GM12891 (cell line): ENCODE data around the gene EXT2.

ENCODE experiments used
- DNase-seq: peaks from one replicate; pipeline ENCODE4 v3.0.0; 2011; ENCODE audit warnings: low spot score; ENCODE audit not compliant: insufficient read length
- FAIRE-seq: peaks from 2 replicates; lab custom pipeline; 2011; peaks lifted over from hg19 to GRCh38; lab: Jason Lieb, UNC
- PAX5 ChIP-seq: IDR thresholded peaks from 2 replicates; pipeline ENCODE4 v1.6.1; 2011; ENCODE audit warnings: low read length, moderate library complexity, mild to moderate bottlenecking; ENCODE audit not compliant: insufficient read depth, severe bottlenecking
- POLR2A ChIP-seq: IDR thresholded peaks from 2 replicates; pipeline ENCODE4 v1.6.1; 2011; ENCODE audit warnings: low read depth, low read length, control low read depth
- POLR2AphosphoS5 ChIP-seq: IDR thresholded peaks from 2 replicates; pipeline ENCODE4 v1.6.1; 2011; ENCODE audit warnings: low read depth, low read length, control low read depth
- POU2F2 ChIP-seq: IDR thresholded peaks from 2 replicates; pipeline ENCODE4 v1.6.1; 2011; ENCODE audit warnings: low read depth, mild to moderate bottlenecking, control low read depth, low read length, moderate library complexity
- SPI1 ChIP-seq: IDR thresholded peaks from 2 replicates; pipeline ENCODE4 v1.6.1; 2011; ENCODE audit warnings: low read depth, low read length, control low read depth
- TAF1 ChIP-seq: IDR thresholded peaks from 2 replicates; pipeline ENCODE4 v1.6.1; 2011; ENCODE audit warnings: low read depth, low read length, control low read depth

EXT2 gene

GRCh38 chr11:44224867-44225501 is 129.5 kb downstream of the EXT2 start:
- no peak for TF ChIP-seq PAX5
- TF ChIP-seq POU2F2 = no peak
- TF ChIP-seq POLR2AphosphoS5 = no peak
- TF ChIP-seq POLR2A = no peak
- TF ChIP-seq TAF1 = no peak
- TF ChIP-seq SPI1 = no peak
- no peak for DNase-seq
- FAIRE-seq = no peak

DNA sequence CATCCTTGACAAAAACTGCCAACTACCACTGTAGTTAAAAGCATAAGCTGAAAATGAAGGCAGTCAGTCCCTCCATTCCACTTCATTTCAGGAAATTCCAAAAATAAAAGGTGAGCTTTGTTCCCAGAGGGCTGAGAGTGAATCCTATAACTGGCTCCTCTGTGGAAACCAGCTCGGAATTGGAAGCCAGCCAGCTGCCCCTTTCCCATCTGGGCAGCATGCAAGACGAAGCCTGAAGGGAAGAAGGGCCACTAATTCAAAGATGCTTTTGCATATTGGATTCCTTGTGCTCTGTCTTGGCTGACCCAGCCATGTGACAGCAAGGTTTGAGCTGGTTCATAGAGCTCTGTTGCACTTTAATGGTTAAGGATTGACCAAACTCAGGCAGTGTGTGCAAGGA is 131.0 kb downstream of the EXT2 start:
- no peak for FAIRE-seq
- DNase-seq = no peak
- TF ChIP-seq SPI1 (no peak), POLR2A (no peak), TAF1 (no peak), PAX5 (no peak), POLR2AphosphoS5 (no peak), POU2F2 (no peak)

DNA sequence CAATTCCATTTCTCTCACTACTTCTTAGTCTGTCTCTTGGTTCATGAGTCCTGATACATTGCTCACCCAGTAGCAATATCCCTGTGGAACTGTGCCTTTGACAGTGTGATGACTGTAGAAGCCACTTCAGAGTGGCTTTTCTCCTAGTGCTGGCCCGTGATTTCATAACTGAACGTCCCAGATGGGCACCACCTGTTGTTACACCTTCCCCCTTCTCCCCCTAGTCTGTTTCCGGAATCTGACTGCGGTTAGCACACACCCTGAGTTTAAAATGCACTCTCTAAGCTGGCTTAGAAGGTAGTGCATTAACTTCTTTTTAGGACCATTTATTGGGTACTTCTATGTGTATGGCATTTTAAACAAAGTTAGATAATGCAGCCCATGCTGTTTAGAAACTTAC is 131.5 kb downstream of the EXT2 start:
- no peak for FAIRE-seq
- DNase-seq = no peak

GRCh38 chr11:44228379-44228778 is 132.9 kb downstream of the EXT2 start:
- DNase-seq (no peak), FAIRE-seq (no peak)
- TF ChIP-seq SPI1 (no peak), POLR2A (no peak), POU2F2 (no peak), POLR2AphosphoS5 (no peak), TAF1 (no peak), PAX5 (no peak)

More for the DNA sequence above, 131.5 kb downstream of the EXT2 start:
- TF ChIP-seq POU2F2 = no peak
- no peak for TF ChIP-seq PAX5
- TF ChIP-seq POLR2AphosphoS5 = no peak

GRCh38 chr11:44229098-44229497 is 133.6 kb downstream of the EXT2 start:
- DNase-seq (no peak), FAIRE-seq (no peak)
- TF ChIP-seq PAX5 (no peak), TAF1 (no peak), SPI1 (no peak), POLR2A (no peak), POU2F2 (no peak), POLR2AphosphoS5 (no peak)

- TF ChIP-seq PAX5 = no peak
- no peak for TF ChIP-seq POLR2AphosphoS5
- no peak for TF ChIP-seq POU2F2
- no peak for TF ChIP-seq SPI1
- no peak for TF ChIP-seq TAF1
- no peak for TF ChIP-seq POLR2A
- DNase-seq (no peak), FAIRE-seq (no peak)
Observed at GRCh38 chr11:44229624-44230023, 134.1 kb downstream of the EXT2 start.

GRCh38 chr11:44235765-44236201 is 140.3 kb downstream of the EXT2 start:
- TF ChIP-seq PAX5 (no peak), POLR2AphosphoS5 (no peak), SPI1 (no peak), POU2F2 (no peak), POLR2A (no peak), TAF1 (no peak)
- DNase-seq = no peak
- no peak for FAIRE-seq

- DNase-seq = no peak
- no peak for FAIRE-seq
- no peak for TF ChIP-seq POU2F2
- no peak for TF ChIP-seq SPI1
- no peak for TF ChIP-seq POLR2AphosphoS5
- no peak for TF ChIP-seq TAF1
- no peak for TF ChIP-seq PAX5
- TF ChIP-seq POLR2A = no peak
Observed at GRCh38 chr11:44236296-44236695, 140.8 kb downstream of the EXT2 start.

DNA sequence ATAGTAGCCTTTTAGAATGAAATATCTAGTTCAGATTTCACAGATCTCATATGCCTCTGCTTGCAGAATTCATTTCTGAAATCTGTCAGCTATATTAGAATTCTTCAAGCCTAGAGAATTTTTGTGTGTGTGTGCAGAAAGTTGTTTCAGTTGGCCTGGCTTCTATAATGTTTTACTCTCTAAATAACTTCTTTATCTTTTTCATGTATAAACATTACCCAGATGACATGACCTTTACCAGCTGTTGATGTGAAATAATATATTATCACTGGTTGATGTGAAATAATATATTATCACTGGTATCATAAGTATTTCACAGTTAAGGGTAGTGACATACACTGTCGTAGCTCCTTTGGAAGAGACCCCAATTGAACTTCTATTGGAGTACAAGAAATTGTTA is 141.7 kb downstream of the EXT2 start:
- FAIRE-seq = no peak
- no peak for TF ChIP-seq POLR2A
- TF ChIP-seq POLR2AphosphoS5 = no peak
- no peak for TF ChIP-seq POU2F2
- no peak for TF ChIP-seq TAF1
- no peak for TF ChIP-seq SPI1
- TF ChIP-seq PAX5 = no peak
- no peak for DNase-seq
